RWPE1 (cell line): ENCODE results near the gene NKX2-4.

Experiments used
- CTCF ChIA-PET: fragments of 350-600 bp; sonication (Branson Sonifier 250); formaldehyde crosslinking; extraction: SDS; loops from one replicate; lab custom pipeline; 2021; lab: Yijun Ruan, JAX
- POLR2A ChIA-PET: fragments of 400-600 bp; formaldehyde crosslinking; extraction: SDS; loops from one replicate; lab custom pipeline; 2020; ENCODE audit warnings: antibody characterized with exemption; ENCODE audit not compliant: low non-redundant PET; lab: Yijun Ruan, JAX
- DNase-seq: peaks from one replicate; pipeline ENCODE4 v3.0.0; 2012; ENCODE audit warnings: low spot score
- H3K27ac ChIP-seq: fragments of 450-650 bp; 2 replicates; pipeline ENCODE4 v1.5.1; 2017
- TF ChIP-seq, protein P1 (sequence below): fragments of 450-650 bp; conservative IDR thresholded peaks from 2 replicates; pipeline ENCODE4 v1.5.1; 2017; ENCODE audit warnings: low read depth, mild to moderate bottlenecking

The NKX2-4 gene

DNA sequence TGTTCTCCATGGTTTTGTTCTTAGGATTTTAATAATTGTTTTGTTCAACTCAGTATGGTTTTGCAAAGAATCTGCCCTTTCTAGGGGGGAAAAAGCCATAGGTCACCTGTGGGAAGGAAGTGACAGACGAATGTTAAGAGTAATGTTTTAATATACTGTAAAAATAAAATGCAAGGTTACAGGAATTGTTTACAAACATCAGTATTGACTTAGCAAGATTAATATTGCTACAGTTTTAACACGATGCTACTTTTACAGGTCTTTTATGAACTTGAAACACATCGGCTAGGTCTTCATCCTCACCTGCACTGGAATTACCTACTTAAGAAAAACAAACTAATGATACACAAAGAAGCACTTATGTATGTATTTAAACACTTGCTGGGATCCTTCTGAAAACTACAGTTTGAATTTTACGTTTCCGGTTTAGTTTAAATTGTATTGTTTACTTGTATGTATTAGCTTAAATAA, 1.7 kb upstream of the NKX2-4 start:
- no peak for DNase-seq
- no peak overlapping the region for H3K27ac ChIP-seq
- CTCF ChIA-PET, result no interaction called here
- TF ChIP-seq, protein P1, sequence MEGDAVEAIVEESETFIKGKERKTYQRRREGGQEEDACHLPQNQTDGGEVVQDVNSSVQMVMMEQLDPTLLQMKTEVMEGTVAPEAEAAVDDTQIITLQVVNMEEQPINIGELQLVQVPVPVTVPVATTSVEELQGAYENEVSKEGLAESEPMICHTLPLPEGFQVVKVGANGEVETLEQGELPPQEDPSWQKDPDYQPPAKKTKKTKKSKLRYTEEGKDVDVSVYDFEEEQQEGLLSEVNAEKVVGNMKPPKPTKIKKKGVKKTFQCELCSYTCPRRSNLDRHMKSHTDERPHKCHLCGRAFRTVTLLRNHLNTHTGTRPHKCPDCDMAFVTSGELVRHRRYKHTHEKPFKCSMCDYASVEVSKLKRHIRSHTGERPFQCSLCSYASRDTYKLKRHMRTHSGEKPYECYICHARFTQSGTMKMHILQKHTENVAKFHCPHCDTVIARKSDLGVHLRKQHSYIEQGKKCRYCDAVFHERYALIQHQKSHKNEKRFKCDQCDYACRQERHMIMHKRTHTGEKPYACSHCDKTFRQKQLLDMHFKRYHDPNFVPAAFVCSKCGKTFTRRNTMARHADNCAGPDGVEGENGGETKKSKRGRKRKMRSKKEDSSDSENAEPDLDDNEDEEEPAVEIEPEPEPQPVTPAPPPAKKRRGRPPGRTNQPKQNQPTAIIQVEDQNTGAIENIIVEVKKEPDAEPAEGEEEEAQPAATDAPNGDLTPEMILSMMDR, result no peak
- POLR2A ChIA-PET, result no interaction called here

DNA sequence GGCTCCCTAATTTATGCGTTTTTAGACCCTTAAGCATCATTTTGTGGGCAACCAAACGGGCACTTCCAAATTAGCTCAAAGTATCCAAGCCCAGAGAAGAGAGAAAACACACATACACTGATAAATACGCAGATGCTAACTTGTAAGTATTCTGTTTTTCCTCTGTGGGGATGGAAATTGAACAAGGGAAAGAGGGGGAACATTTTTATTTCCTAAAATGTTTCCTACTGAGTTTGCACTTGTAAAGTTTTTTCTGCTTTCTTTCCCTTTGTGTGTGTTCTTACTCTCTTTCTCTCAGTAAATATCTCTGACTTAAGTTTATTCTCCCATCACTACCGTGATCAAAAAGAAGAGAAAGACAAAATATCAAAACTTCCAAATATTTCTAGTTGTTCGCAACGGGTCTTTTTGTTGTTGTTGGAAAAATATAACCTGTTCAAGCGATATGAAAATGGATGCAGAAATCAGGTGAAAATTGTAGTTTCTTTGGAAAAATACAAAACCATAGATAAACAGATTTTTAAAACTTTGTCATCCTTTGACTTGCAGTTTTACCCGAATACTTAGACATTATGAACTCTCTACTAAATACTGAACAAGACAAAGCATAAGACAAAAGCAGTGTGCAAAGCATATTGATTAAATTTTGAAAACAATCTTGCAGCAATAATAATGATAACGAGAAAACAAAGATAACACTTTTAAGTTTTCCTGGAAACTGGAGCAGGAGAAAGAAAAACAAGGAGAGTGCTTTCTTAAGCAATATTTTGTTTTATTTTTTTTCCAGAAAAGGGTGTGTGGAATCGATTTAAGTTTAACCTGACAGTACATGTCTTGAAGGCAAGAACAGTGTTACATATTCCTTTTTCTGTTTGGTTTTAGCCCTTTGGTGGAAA, 1.0 kb upstream of the NKX2-4 start:
- DNase-seq, result no peak
- no peak overlapping the region for H3K27ac ChIP-seq
- TF ChIP-seq, protein P1, result no peak
- ChIA-PET CTCF (no interaction called here), POLR2A (no interaction called here)

DNA sequence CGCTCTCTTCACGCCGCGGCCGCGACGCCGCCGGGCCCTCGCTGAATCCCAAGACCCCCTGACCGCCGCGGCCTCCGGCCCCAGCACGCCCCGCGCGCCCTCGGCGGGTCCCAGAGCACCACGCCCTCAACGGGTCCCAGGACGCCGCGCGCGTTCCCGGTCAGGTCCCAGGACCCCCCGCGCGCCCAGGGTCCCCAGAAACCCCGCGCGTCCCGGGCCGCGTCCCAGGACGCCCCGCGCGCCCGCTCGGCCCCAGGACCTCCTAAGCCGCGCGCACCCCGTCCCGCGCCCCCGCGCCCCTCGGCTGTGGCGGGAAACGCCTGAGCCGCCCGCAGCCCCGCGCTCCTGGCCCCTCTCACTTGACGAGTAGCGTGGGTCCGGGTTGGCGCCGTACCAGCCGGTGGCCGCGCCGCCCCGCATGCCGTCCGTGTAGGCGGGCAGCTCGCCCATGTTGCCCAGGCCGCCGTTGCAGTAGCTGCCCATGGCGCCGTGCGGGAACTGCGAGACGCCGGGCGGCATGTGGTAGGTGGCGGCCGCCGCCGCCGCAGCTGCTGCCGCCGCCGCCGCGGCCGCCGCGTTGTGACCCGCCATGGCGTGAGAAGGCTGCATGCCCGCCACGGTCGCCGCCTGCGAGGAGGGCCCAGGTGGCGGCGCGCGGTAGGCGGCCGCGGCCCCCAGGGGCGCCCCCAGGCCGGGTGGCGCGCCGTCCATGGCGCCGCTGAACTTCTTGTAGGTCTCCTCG, 556 bp downstream of the NKX2-4 start:
- no peak for DNase-seq
- ChIA-PET POLR2A (no interaction called here), CTCF (interaction anchor here (1.9 kb wide), 1 partner anchor 109 kb away, joined by 4 read pairs; no protein-coding TSS in a partner anchor)
- TF ChIP-seq, protein P1, result no peak
- H3K27ac ChIP-seq, result no peak overlapping the region

DNA sequence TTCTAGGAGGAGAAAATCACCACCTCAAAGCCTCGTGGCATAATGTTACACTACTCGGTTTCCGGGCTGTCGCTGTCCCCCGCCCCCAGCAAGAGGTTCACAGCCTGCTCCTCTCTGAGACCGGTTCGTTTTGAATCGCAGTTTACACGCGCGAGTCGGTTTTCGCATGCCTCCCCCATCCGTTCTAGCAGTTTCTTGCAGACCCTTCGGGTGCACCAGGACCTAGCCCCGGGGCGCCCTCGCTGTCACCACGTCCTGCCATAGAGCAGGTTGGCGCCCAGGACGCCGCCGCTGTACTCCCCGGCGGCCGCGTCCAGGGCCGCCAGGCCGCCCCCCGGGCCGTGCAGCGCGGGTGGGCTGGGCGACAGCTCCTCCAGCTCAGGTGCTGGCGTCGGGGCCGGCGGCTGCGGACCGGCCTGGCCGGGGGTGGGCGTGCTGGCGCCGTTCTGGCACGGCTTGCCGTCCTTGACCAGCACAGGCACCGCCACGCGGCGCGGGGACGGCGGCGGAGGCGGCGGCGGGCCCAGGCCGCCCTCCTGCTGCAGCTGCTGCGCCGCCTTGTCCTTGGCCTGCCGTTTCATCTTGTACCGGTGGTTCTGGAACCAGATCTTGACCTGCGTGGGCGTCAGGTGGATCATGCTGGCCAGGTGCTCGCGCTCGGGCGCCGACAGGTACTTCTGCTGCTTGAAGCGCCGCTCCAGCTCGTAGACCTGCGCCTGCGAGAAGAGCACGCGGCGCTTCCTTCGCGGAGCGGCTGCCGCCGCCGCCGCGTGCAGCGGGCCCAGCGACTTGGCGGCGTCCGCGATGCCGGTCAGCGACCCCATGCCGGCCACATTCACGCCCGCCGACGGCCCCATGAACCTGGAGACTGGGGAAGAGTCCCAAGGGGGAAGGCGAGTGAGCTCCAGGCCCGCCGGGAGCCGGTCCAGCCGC, 1.4 kb downstream of the NKX2-4 start:
- CTCF ChIA-PET, result interaction anchor here (0.6 to 1.9 kb wide), 2 partner anchors 62 to 109 kb away, joined by 3 to 4 read pairs; no protein-coding TSS in a partner anchor
- DNase-seq, result no peak
- TF ChIP-seq, protein P1, result no peak

DNA sequence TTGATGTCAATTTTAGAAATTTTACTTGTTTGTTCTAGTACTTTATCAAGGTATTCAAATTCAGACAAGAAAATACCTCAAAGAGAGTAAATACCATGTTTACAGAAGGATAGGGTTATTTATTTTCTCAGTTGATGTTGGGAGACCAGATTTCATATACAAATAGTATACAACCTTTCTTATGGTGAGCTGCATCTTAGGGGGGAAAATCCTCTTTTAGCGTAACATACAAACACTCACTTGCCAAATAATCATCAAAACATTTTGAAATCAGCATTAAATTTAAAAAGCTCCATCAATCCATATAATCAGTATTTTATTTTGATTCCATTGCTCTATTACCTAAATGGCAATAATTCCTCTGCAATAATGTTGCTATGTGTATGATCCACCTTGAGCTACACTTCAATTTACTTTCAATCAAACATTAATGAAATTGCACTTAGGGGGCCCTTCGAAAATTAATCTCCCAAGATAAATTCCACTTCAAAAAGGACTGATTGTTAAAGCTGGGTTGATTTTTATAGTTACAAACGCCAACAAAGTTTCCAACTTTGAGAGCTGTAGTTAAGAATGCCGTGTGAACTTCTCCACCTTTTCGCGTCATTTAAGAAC, 2.2 kb downstream of the NKX2-4 start:
- TF ChIP-seq, protein P1, result no peak
- no peak for DNase-seq
- CTCF ChIA-PET, result interaction anchor here (0.6 to 1.9 kb wide), 2 partner anchors 62 to 110 kb away, joined by 3 to 4 read pairs; no protein-coding TSS in a partner anchor
- POLR2A ChIA-PET, result no interaction called here
- H3K27ac ChIP-seq, result no peak overlapping the region

More for the DNA sequence above, 1.4 kb downstream of the NKX2-4 start:
- H3K27ac ChIP-seq, result no peak overlapping the region
- POLR2A ChIA-PET, result no interaction called here
